GM18526 (cell line): ENCODE results near the gene RAB27A.

ENCODE experiments used
- POLR2A ChIP-seq: IDR thresholded peaks from 3 replicates; pipeline ENCODE4 v1.6.1; 2011; ENCODE audit not compliant: insufficient read length; ENCODE audit errors: extremely low read depth

RAB27A gene

GRCh38 chr15:55283379-55284147 is 6.0 kb downstream of the RAB27A start:
- TF ChIP-seq POLR2A, result no peak

- TF ChIP-seq POLR2A, result no peak
Observed at GRCh38 chr15:55282284-55282833, 7.3 kb downstream of the RAB27A start.

- TF ChIP-seq POLR2A, result no peak
Observed at GRCh38 chr15:55281517-55282228, 7.9 kb downstream of the RAB27A start.

GRCh38 chr15:55279746-55280351 is 9.8 kb downstream of the RAB27A start:
- TF ChIP-seq POLR2A, result no peak

GRCh38 chr15:55279100-55279745 is 10.4 kb downstream of the RAB27A start:
- no peak for TF ChIP-seq POLR2A

DNA sequence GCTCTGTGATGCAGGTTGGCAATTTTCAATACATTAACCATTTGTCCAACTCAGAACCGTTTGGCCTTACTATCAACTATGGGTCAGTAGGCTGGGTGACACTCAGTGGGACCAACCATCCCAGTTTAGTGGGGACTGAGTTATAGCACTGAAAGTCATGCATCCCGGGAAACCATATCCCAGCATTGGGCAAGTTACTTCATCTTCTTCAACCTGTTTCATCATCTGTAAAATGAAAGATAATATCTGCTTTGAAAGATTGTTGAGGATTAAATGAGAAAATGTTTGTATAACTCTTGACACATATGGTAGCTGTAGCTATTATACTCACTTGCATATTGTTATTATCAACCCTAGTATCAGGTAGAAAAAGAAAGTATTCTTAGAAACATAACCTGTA is 11.9 kb downstream of the RAB27A start:
- TF ChIP-seq POLR2A, result no peak

DNA sequence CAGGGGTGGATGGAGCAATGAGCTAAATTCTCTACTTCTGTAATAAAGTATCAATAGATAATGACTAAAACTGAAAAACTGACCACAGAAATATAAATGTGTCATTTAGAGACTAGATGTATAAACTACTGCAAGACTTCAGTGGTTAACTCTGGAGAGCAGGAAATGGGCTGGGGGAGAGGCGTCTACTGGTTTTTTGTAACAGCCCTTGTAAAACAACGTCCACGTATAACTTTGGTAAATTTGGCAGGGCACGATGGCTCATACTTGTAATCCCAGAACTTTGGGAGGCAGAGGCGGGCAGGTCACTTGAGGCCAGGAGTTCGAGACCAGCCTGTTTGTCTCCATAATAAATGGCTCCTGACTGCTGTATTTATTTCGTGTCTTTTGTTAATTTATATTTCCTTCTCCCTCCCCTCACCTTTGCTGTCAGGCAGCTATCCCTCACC is 12.5 kb downstream of the RAB27A start:
- TF ChIP-seq POLR2A, result no peak

DNA sequence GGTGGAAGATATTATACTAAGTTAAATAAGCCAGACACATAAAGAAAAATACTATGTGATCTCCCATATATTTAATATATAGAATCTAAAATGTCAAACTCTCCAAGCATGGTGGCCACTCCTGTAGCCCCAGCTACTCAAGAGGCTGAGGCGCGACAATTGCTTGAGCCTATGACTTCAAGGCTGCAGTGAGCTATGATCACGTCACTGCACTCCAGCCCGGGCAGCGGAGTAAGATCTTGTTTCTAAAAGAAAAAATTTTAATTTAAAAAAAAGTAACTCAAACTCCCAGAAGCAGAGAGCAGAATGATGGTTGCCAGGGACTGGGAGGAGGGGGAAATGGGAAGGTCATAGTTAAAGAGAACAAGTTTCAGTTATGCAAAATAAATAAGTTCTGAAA is 13.3 kb downstream of the RAB27A start:
- TF ChIP-seq POLR2A, result no peak

DNA sequence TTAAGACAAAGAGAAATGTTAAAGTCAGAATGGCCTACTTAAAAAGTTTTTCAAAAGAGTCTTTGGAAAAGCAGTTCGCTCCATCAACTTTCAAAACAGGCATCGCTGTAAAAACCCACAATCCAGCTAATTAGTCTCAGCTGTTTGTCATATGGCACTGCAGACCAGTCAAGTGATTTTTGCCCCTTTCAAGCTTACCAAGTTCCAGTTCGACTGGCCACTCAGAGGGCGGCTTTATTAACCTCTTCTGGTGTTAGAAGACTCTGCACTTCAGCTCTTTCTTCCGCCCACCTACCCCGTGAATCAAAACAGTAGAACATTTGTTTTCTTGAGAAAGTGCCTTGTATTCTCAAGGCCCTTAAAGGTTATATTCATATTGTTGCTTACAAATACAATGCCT is 19.3 kb downstream of the RAB27A start:
- TF ChIP-seq POLR2A, result no peak

- TF ChIP-seq POLR2A, result no peak
Observed at GRCh38 chr15:55268176-55268695, 21.4 kb downstream of the RAB27A start.

- TF ChIP-seq POLR2A, result no peak
Observed at GRCh38 chr15:55267401-55268175, 22.0 kb downstream of the RAB27A start.

DNA sequence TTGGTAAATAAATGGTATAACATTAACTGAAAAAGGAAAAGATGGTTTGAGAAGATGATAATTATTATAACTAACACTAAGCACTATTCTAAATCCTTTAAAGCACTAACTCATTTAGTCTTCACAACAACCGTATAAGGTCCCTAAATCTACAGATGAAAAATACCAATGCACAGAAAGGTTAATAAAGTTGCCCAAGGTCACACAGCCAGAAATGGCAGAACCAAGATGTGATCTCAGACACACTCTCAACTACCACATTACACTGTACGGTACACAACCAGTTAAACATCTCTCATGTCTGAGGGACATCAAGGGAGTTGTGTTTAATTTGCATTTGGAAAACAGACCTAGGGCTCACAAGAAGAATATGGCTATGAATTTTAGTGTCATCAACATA is 23.1 kb downstream of the RAB27A start:
- no peak for TF ChIP-seq POLR2A

DNA sequence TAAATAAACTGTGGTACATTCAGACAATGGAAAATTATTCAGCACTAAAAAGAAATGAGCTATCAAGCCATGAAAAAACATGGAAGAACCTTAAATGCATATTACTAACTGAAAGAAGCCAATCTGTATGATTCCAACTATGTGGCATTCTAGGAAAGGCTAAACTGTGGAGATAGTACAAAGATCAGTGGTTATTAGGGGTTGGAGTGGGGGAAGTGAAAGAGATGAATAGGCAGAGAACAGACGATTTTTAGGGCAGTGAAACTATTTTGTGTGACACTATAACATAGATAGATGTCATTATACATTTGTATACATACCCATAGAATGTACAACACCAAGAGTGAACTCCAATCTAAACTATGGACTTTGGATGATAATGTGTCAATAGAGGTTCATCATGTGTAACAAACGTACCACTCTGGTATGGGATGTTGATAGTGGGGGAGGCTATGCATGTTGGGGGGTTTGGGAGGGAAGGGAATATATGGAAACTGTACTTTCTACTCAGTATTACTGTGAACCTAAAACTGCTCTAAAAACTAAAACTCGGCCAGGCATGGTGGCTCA is 29.0 kb downstream of the RAB27A start:
- no peak for TF ChIP-seq POLR2A

DNA sequence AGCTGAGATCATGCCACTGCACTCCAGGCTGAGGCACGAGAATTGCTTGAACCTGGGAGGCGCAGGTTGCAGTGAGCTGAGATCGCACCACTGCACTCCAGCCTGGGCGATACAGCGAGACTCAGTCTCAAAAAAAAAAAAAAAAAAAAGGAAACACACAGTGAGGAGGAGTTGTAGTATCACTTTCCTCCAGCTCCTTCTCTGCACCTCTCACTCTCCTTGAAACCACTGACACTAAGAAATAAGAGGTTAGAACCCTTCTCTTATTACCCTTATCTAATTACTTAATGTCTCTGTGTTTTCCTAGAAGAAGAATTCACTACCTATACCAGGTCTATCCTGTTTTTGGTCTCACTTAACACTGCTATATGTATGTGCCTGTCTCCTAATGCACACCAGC is 31.7 kb downstream of the RAB27A start:
- no peak for TF ChIP-seq POLR2A
